Left cardiac atrium (tissue), 4 donors: Measurements from ENCODE around the gene CYB561. TPM values are rescaled to one million over a fixed set of nuclear protein-coding genes. Genes with fewer than 3 reads are reported as not detected.

Experiments
- ATAC-seq, 2 donors: fragments of 200-7000 bp; cut with Tn5 transposase; one replicate each; pipeline ENCODE4 v1.9.1; 2020; ENCODE audit warnings: mild to moderate bottlenecking in 2 of 2, moderate library complexity in 2 of 2
- DNase-seq: peaks from one replicate; pipeline ENCODE4 v3.0.0-alpha.2; 2020
- intact Hi-C, 2 donors: fragments of 100-400 bp; cut with DNase I; formaldehyde crosslinking; loops; one replicate each; pipeline versions ENCODE4 v1.14.1 to v1.15.1; 2022 to 2023
- total RNA-seq, 2 donors: library from RNA; stranded (reverse); fragmentation: NEBNext Ultra II Directional; extraction: Animal tissue kit (Norgen Biotek cat#: 25700); gene quantifications; one replicate each; pipeline ENCODE4 v1.2.1, GENCODE V29; 2021
- donor health status: DM: no; HTN: yes; CAD: no.
- donor health status: DM: no; HTN: yes; CAD: no; lungs with severe emphysema.
- donor health status: DM: yes; HTN: yes; CAD: no.
- donor health status: Dilated cardiomyopathy.

Gene CYB561
- total RNA-seq, 2 donors from 2014 or later = 17.3 to 21.7 TPM

DNA sequence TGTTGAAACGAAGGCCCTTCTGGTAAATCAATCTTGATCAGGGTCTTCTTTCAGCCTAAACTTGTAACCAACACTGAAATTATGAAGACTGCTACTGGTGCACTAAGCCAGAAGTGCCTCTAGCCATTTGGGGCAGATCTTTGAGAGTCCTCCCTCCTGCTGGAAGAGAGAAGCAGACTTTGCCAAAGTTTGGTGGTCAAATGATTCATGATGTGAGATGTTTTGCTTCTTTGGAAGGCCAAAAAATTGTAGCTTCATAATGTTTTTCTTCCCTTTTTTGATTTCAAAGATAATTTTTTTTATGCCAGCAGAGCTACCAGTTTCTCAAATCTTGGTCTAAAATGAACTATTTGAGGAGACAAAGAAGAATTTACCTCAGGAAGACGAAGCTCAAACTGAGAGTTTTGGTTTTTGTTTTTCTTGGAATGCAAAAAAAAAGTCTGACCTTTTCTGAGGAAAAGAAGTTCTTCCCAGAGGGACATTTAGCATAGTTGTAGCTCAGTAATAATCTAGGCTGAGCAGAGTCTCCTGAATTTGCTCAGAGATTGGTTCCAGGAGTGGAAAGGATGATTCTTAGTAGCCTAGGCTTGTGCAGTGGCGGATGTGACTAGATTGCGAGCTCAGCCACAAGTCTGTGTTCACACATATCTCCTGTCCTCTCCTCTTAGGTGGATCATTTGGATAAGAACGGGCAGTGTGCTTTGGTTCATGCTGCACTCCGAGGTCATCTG is 50.9 kb downstream of the CYB561 start:
- intact Hi-C loops = no loop called here
- no peak for DNase-seq
- ATAC-seq = peak; percentile 64 to 69

DNA sequence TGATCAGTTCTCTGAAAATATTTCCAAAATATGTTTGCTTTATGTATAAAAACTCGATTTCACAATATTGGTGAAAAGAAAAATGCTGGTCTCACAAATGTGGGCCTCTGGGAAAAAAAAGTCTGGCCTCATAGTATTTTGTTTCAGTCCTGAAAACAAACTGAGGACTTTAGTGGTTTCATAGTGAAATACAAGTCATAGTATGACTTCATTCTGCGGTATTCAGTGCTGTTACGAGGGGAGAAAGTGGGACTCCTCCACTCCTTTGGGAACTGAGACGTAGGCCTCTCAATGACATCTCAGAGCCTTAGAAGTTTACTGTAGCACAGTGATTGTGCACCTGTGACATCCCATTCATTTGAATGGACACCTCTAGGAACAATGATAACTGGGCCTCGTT is 56.0 kb downstream of the CYB561 start:
- ATAC-seq (no peak), DNase-seq (no peak)
- intact Hi-C loops = no loop called here

DNA sequence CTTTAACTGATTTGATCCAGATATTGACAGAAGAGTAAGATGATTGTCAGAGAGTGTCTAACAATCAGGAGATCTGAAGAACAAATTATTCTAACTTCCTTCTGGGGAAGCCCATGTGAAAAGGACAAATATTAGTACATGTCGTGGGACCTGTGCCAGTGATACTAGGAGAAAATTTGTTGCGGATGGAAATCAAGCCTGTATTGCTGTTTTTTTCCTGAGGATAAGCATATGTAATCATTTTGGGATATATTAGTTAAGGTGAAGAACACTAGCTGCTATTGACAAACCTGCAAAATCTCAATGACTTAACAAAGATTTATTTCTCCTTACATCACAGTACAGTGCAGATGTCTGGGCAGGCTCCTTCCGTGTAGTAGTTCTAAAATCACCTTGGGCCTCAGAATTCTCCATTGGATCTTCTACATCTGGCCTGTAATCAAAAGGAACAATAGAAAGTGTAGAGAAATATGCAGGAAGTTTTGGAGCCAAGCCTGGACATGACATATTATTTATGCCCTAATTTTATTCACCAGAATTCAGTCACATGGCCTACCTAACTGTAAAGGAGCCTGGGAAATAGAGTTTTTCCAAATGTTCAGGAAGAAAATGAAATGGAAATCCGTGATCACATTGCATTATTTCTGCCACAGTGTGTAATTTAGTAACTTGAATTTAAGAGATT is 58.3 kb downstream of the CYB561 start:
- DNase-seq = no peak
- intact Hi-C loops = no loop called here
- no peak for ATAC-seq

DNA sequence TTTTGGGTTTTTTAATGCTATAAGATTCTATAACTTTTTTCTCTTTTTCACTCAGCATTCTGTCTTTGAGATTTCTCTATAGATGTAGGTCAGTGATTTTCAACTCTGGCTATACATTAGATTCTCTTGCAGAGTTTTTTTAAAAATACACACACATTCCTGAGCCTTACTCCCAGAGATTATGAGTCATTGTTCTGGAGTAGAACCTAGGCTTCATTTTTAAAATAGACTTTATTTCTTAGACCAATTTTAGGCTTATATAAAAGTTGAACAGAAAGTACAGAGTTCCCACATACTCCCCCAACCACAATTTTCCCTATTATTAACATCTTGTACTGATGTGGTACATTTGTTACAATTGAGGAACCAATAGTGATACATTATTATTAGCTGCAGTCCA is 63.3 kb downstream of the CYB561 start:
- DNase-seq = no peak
- no peak for ATAC-seq
- intact Hi-C loops = no loop called here

Other genes starting within 250 kb of the CYB561 start
- gene ACE, start 30.8 kb upstream of the CYB561 start, total RNA-seq = 1 to 10 TPM; 4.3 to 7.0 TPM
- not detected for gene KCNH6, start 77.1 kb upstream of the CYB561 start, total RNA-seq
- 10 to 100 TPM; 43.5 to 49.5 TPM for gene DCAF7, start 104.2 kb upstream of the CYB561 start, total RNA-seq
- 10 to 100 TPM; 32.4 to 33.6 TPM for gene TACO1, start 154.6 kb upstream of the CYB561 start, total RNA-seq
- 10 to 100 TPM; 38.2 to 45.3 TPM for gene MAP3K3, start 176.1 kb upstream of the CYB561 start, total RNA-seq